OCI-LY7 (cell line): ENCODE measurements around the gene NXPH1.

ENCODE experiments used
- CTCF ChIP-seq: fragments of 200-600 bp; sonication (generic); conservative IDR thresholded peaks from 2 replicates; pipeline ENCODE4 v1.5.1; 2014; ENCODE audit warnings: mild to moderate bottlenecking, antibody characterized with exemption, low read length, moderate library complexity, mixed read lengths
- EZH2phosphoT487 ChIP-seq: fragments of 200-600 bp; sonication (generic); IDR thresholded peaks from 2 replicates; pipeline ENCODE4 v1.6.1; 2018; ENCODE audit warnings: low read depth, borderline replicate concordance, mild to moderate bottlenecking, mixed run types, antibody characterized with exemption, low read length, moderate library complexity, mixed read lengths

DNA sequence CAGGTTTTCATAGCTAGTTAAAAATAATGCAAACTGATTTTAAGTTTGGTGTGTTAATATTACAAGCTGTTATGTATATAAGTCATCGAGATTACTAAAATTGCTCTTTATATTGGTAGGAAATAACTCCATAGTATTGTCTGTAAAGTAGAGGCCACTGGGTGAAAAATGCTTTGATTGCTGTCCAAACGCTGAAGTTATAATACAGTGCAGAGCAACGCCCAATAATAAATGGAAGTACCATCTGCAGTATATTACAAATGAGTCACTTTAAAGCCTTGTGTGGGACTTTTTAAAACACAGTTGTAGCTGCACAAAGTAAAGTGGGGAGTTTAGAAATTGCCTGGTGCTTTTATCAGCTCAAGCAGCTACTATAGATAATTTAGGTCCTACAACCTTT, 196.1 kb downstream of the NXPH1 start:
- TF ChIP-seq CTCF, result no peak
- TF ChIP-seq EZH2phosphoT487, result no peak
